ENCODE data around the gene HRH1.

GRCh38 chr3:11289864-11290263 is 135.6 kb downstream of the HRH1 start:
- no peak for TF ChIP-seq POLR2A (IDR thresholded peaks at IDR 0.05; ENCODE audit: low read length)
- no peak for TF ChIP-seq GATA1 (IDR thresholded peaks at IDR 0.05; ENCODE audit: low read depth, low read length)

Data from erythroblast (primary cell).